ENCODE measurements around the gene SLC23A2.
A peak's percentile ranks its signal among the peaks of the same experiment; 100 is the strongest.

The SLC23A2 gene

GRCh38 chr20:4962241-4962855, 39.0 kb downstream of the SLC23A2 start:
- peak; percentile 43 for DNase-seq

- DNase-seq: peak; percentile 25
These were observed 39.6 kb downstream of the SLC23A2 start for GRCh38 chr20:4961746-4962145.

GRCh38 chr20:4959592-4959991, 41.7 kb downstream of the SLC23A2 start:
- DNase-seq: no peak

GRCh38 chr20:4957939-4958362, 43.4 kb downstream of the SLC23A2 start:
- no peak for DNase-seq

DNA sequence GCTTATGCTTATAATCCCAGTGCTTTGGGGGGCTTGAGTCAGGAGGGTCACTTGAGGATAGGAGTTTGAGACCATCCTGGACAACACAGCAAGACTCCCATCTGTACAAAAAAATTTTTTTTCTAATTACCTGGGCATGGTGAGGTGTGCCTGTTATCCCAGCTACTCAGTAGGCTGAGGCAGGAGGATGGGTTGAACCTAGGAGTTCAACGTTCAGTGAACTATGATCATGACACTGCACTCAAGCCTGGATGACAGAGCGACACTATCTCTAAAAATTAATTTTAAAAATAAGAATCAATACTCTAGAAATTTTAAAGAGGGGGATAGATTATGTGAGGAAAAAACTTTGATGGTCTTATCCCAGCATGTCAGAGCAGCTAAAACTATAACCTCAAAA, 44.1 kb downstream of the SLC23A2 start:
- no peak for DNase-seq

DNA sequence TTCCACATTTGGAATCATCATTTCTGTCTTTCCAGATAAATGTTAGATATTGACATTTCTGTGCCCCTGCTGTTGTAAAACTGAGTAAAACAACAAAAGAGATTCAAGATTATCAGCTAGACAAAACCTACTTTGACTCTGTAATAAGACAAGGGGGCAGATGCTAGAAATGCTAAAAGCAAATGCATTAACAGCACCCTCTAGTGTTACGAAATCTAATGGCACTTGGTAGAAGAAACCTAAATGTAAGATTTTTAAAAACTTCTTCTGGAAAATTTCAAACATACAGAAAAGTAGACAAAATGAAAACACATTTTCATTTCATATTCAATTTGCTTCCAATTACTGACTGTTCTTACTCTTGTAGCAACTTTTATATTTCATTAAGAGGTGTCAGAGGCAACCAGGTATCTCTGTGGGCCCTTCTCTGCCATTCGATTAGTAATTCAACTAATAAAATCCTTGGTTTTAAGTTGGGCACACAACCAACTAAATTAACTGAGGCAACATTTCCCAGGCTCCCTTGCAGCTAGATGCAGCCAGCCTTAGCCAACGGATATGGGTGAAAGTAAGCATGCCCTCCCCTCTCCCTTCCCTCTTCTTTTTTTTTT, 45.0 kb downstream of the SLC23A2 start:
- DNase-seq: peak; percentile 48

DNA sequence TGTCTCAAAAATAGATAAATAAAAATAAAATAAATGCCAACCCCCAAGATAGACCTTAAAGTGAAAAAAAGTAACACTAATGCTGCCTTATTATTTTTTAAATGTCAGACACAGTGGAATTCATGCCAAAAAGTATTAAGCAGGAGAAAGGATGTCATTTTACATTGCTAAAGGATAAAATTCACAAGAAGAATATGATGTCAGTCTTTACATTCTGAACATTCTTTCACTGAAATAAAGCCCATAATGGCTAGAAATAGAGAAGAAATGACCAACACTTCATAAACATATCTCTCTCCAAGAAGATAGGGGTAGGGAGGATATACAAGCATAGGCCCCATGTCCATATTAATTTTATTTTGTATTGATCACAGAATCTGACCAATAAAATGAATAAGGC, 47.4 kb downstream of the SLC23A2 start:
- no peak for DNase-seq

- no peak for DNase-seq
These were observed 49.1 kb downstream of the SLC23A2 start for GRCh38 chr20:4952229-4952628.

- no peak for DNase-seq
These were observed 50.0 kb downstream of the SLC23A2 start for GRCh38 chr20:4951299-4951698.

GRCh38 chr20:4950841-4951240, 50.5 kb downstream of the SLC23A2 start:
- DNase-seq: no peak

- no peak for DNase-seq
These were observed 50.9 kb downstream of the SLC23A2 start for GRCh38 chr20:4950437-4950836.

GRCh38 chr20:4949833-4950178, 51.5 kb downstream of the SLC23A2 start:
- peak; percentile 43 for DNase-seq

DNA sequence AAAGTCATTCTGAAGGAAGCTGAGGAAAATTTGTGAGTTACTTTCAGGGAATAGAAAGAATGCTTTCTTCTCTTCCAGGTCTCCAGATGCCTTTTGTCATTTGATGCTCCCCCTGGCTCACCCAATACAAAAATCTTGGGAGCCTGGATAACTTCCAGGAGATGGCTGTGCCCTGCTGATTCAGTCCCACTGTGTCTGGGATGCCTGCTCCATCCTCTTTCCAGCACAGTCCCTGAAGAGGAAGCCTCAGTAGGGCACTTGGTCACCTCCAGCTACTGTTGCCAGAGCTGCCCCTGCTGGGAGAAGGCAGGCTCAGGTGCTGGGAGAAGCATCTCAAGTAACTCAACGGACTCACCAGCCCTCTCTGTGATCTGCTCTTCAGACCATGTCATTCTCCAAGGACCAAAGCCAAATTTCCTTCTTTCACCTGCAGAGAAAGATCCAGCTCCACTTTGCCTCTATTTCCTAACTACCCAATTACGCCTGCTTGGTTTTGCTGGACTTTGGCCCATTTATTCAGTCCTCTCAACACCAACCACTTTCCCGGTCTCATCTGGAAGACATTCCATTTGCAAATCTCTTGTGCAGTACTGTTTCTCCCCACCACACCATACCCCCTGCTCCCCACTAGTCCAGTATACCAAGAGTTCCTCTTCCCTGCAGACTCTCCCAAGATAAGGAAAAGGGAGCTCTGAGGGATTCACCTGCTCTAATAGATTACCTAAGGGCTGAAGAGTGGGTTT, 53.3 kb downstream of the SLC23A2 start:
- DNase-seq: no peak

GRCh38 chr20:4946986-4947385, 54.3 kb downstream of the SLC23A2 start:
- no peak for DNase-seq

- DNase-seq: no peak
These were observed 54.7 kb downstream of the SLC23A2 start for GRCh38 chr20:4946585-4946984.

DNA sequence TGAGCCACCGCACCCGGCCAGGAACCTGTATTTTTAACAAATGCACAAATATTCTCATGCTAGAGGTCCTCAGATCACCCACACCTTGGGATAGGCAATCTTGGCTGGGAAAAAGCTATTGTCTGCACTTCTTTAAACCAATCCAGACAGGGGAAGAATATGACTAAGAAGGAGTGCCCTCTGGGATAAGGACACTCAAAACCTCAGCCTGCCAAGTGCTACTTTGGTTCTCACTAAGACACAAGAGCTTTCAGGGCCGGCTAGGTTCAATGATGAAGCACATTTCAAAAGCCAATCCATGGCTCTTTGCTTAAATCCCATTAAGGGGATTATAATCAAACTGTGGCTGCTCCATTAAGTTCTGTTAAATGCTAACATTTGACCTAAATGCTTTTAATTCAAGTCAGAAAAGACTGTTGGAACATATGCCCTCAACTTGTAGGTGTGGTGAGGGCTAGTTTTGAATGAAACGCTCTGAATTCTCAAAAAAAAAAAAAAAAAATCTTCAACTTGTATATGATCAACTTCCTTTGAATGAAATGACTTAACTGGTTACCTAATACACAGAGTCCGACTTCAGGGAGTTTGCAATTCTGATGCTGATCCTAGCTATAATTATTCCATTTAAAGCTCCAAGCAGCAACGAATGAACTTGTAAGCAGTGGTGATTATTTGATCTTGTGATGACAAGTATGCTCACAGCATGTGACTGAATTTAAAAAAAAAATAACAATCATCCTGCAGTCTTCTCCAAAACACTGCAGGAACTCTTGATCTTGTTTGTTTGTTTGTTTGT, 56.6 kb downstream of the SLC23A2 start:
- DNase-seq: no peak

DNA sequence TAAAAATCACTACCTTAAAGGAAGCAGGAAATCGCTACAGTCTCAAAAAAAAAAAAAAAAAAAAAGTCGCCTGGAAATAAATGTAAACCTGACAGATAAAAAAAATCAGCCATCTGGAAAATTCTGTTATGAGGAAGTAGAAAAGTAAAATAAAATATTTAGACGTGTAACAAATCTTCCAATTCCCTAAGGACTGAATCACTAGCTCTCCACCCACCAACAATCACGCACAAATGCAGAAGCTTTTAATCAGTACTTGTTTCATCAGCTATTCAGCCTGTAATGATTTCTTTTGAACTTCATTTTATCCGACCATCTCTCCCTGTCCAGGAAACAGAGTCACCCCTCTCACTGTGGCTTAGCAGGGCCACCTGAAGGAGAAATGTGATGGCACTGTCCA, 59.0 kb downstream of the SLC23A2 start:
- no peak for DNase-seq

- no peak for DNase-seq
These were observed 63.6 kb downstream of the SLC23A2 start for GRCh38 chr20:4937407-4938319.

DNA sequence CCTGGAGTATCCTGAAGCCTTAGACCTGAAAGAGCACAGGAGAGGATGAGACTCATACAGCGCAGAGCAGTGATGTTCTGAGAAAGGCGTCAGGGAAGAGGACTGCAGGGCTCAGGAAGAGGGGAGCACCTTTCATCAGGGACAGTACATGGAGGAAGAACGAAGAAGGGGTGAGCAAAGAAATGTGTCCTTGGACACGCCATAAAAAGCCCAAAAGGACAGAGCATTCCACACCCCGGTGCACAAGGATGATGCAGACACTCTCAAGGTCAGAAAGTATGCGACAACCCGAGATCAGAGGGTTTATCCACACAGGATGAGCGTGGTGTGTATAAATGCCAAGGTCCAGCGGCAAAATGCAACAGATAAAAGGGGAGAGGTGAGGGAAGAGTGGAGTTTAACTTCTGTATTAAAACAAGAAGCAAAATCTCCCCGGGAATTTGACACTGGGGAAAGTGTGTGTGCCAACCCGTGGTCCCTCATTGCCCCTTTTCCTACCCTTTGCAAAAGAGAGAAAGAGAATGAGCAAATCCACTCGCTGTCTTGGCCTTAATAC, 64.4 kb downstream of the SLC23A2 start:
- no peak for DNase-seq

DNA sequence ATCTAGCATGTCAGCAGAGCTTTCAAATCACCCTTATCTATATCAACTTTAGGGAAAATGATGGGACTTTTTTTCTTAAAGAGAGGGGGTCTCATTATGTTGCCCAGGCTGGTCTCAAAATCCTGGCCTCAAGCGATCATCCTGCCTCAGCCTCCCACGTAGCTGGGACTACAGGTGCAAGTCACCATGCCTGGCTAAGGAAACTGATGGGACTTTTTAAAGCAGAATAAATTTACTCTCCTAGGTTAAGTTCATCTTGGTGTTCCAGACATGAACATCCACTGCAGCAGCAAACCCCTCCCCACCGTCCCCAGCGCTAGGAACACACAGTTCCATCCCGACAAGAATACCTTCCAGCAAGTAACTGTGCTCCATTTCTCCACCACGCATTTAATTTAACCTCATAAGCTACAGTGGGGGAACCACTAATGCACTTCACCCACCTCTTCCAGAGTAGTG, 64.9 kb downstream of the SLC23A2 start:
- DNase-seq: no peak

DNA sequence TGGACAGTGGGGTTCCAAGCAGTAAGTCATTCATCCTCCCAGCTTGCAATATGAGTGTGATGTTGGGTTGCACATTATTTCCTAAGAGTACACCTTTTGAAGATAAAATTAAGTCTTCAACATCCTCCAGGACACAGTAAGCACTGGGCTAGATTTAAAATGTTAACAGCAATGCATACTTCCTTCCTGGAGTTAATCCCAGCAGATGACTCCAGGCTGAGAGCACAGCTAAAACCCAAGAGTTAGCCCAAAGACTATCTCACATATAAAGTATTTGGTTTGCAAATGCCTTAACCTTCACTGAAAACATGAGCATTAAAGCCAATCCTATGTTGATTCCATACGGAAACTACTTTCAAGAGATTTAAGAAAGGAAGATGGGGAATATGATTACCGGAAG, 69.2 kb downstream of the SLC23A2 start:
- DNase-seq: no peak
